Measurements from ENCODE around the gene RPS6KC1. TPM values are rescaled to one million over a fixed set of nuclear protein-coding genes. Genes with fewer than 3 reads are reported as not detected.

Gene RPS6KC1
- total and polyA plus RNA-seq, 9 of the 15 experiments (the other 6 are each of a cell fraction or from before 2014, with no cell fraction given): 4.3 to 34.6 (median 20.9) TPM

GRCh38 chr1:213251972-213252371 lies 200.9 kb downstream of the RPS6KC1 start:
- Histone ChIP-seq H2AFZ (ENCODE audit: low read depth, low read length) (no peak overlapping the region), H3K36me3 (ENCODE audit: control insufficient read depth, insufficient read depth, low read length) (peaks cover 10% of the 10 kb centered on the region; the same call in 2 of the 3 replicates), H3K4me1 (replicated peaks in 1 of 2; ENCODE audit: control insufficient read depth in 2 of 2, insufficient read depth in 2 of 2, low read length in 2 of 2) (no peaks in the 10 kb centered on the region), H3K9me3 (replicated peaks; ENCODE audit: control insufficient read depth, insufficient read depth, low read depth, low read length) (no peaks in the 10 kb centered on the region), H3K9ac (ENCODE audit: insufficient read depth in 1 of 2, low read depth in 2 of 2, low read length in 2 of 2) (no peak overlapping the region), H4K20me1 (replicated peaks; ENCODE audit: control insufficient read depth, insufficient read depth, low read length) (no peaks in the 10 kb centered on the region), H3K27ac (ENCODE audit: extremely low read depth, low read depth, low read length) (no peak overlapping the region), H3K9me1 (ENCODE audit: control insufficient read depth, insufficient read depth, low read length) (no peaks in the 10 kb centered on the region), H3K79me2 (ENCODE audit: control insufficient read depth, insufficient read depth, low read length) (no peaks in the 10 kb centered on the region), H3K4me3 (no peak overlapping the region), H3K27me3 (ENCODE audit: control insufficient read depth in 2 of 2, insufficient read depth in 2 of 2, low read length in 2 of 2) (no peaks in the 10 kb centered on the region), H3K4me2 (ENCODE audit: insufficient read depth, low read length) (no peak overlapping the region)
- DNase-seq (ENCODE audit: extremely low read depth in 1 of 4, low spot score in 3 of 4) (no peak), FAIRE-seq (no peak), ATAC-seq (no peak)
- ChIA-PET CTCF (ENCODE audit: low intra/inter-chr PET ratio) (no interaction called here), POLR2A (no interaction called here)
- intact Hi-C loops (cut with micrococcal nuclease): no loop called here
- TF ChIP-seq MYNN (IDR thresholded peaks at IDR 0.05) (no peak), MYNN (CRISPR knock-in tag; IDR thresholded peaks at IDR 0.05) (no peak), RFX5 (IDR thresholded peaks at IDR 0.05; ENCODE audit: low read depth, low read length) (no peak), TSC22D4 (tag; IDR thresholded peaks at IDR 0.05) (no peak), ARID1B (IDR thresholded peaks at IDR 0.05) (no peak), ERF (CRISPR knock-in tag; IDR thresholded peaks at IDR 0.05) (no peak)
- TF ChIP-seq, protein P1, sequence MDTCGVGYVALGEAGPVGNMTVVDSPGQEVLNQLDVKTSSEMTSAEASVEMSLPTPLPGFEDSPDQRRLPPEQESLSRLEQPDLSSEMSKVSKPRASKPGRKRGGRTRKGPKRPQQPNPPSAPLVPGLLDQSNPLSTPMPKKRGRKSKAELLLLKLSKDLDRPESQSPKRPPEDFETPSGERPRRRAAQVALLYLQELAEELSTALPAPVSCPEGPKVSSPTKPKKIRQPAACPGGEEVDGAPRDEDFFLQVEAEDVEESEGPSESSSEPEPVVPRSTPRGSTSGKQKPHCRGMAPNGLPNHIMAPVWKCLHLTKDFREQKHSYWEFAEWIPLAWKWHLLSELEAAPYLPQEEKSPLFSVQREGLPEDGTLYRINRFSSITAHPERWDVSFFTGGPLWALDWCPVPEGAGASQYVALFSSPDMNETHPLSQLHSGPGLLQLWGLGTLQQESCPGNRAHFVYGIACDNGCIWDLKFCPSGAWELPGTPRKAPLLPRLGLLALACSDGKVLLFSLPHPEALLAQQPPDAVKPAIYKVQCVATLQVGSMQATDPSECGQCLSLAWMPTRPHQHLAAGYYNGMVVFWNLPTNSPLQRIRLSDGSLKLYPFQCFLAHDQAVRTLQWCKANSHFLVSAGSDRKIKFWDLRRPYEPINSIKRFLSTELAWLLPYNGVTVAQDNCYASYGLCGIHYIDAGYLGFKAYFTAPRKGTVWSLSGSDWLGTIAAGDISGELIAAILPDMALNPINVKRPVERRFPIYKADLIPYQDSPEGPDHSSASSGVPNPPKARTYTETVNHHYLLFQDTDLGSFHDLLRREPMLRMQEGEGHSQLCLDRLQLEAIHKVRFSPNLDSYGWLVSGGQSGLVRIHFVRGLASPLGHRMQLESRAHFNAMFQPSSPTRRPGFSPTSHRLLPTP (IDR thresholded peaks at IDR 0.05; ENCODE audit: borderline replicate concordance, extremely low read depth, insufficient read length): no peak
- TF ChIP-seq, protein P2, sequence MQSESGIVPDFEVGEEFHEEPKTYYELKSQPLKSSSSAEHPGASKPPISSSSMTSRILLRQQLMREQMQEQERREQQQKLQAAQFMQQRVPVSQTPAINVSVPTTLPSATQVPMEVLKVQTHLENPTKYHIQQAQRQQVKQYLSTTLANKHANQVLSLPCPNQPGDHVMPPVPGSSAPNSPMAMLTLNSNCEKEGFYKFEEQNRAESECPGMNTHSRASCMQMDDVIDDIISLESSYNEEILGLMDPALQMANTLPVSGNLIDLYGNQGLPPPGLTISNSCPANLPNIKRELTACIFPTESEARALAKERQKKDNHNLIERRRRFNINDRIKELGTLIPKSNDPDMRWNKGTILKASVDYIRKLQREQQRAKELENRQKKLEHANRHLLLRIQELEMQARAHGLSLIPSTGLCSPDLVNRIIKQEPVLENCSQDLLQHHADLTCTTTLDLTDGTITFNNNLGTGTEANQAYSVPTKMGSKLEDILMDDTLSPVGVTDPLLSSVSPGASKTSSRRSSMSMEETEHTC (IDR thresholded peaks at IDR 0.05): no peak
- 70% methylated on average over 2 of the region's 2 CpGs for WGBS (ENCODE audit: insufficient coverage, low coverage, missing lambda C conversion rate)
- BruUV-seq (replicated peaks): no TSS peak
- in situ Hi-C loops (cut with MboI): no loop called here

Measured in K562 (cell line).